Heart left ventricle (tissue), 16 donors: ENCODE data around the gene SLC23A3. TPM values are rescaled to one million over a fixed set of nuclear protein-coding genes. Genes with fewer than 3 reads are reported as not detected.

Experiments used
- ATAC-seq, 4 donors: fragments of 200-7000 bp; cut with Tn5 transposase; one replicate each; pipeline ENCODE4 v1.9.1; 2020 to 2022; ENCODE audit warnings: moderate library complexity in 4 of 4, mild to moderate bottlenecking in 3 of 4, moderate number of reproducible peaks in 1 of 4
- DNase-seq, 5 donors: peaks; one replicate each; pipeline ENCODE4 v3.0.0-alpha.2; 2020
- H3K27ac ChIP-seq, 12 donors: fragments of 200-600 bp; sonication (generic) in 4 of 12; one replicate each; pipeline versions ENCODE4 v1.5.0 to v1.8.0; 2016 to 2022; ENCODE audit warnings: mild to moderate bottlenecking in 2 of 12
- H3K27me3 ChIP-seq, 9 donors: fragments of 200-600 bp; sonication (generic) in 2 of 9; one replicate each; pipeline versions ENCODE4 v1.5.1 to v1.8.0; 2016 to 2022; ENCODE audit warnings: mild to moderate bottlenecking in 3 of 9
- H3K36me3 ChIP-seq, 9 donors: fragments of 200-600 bp; sonication (generic) in 2 of 9; one replicate each; pipeline versions ENCODE4 v1.5.0 to v1.8.0; 2018 to 2022; ENCODE audit warnings: mild to moderate bottlenecking in 2 of 9
- H3K4me1 ChIP-seq, 12 donors: fragments of 200-600 bp; sonication (generic) in 4 of 12; one replicate each; pipeline versions ENCODE4 v1.5.0 to v1.8.0; 2016 to 2022; ENCODE audit warnings: mild to moderate bottlenecking in 3 of 12
- H3K4me3 ChIP-seq, 12 donors: fragments of 200-600 bp; sonication (generic) in 4 of 12; one replicate each; pipeline versions ENCODE4 v1.5.0 to v1.8.0; 2017 to 2022; ENCODE audit warnings: mild to moderate bottlenecking in 9 of 12, moderate library complexity in 4 of 12
- H3K9me3 ChIP-seq, 12 donors: fragments of 200-600 bp; sonication (generic) in 4 of 12; one replicate each; pipeline versions ENCODE4 v1.5.0 to v1.8.0; 2016 to 2022; ENCODE audit warnings: mild to moderate bottlenecking in 1 of 12
- CTCF ChIP-seq, 12 donors: fragments of 200-600 bp; sonication (generic) in 4 of 12; IDR thresholded peaks; one replicate each; pipeline versions ENCODE4 v1.5.0 to v1.8.0; 2018 to 2022; ENCODE audit warnings: antibody characterized with exemption in 12 of 12, mild to moderate bottlenecking in 5 of 12
- POLR2A ChIP-seq, 2 donors: fragments of 450-650 bp; IDR thresholded peaks; one replicate each; pipeline ENCODE4 v1.6.1; 2017; ENCODE audit warnings: antibody characterized with exemption in 2 of 2, mild to moderate bottlenecking in 2 of 2, moderate library complexity in 2 of 2
- WGBS, 4 donors: extraction: QIAGEN DNeasy Blood & Tissue Kit in 2 of 4; methylation state at CpG; one replicate each; pipeline versions ENCODE4 v1.1.5 to v1.1.7; 2013 to 2018; 5-methylcytosine and 5-hydroxymethylcytosine counted together
- intact Hi-C, 10 donors: fragments of 100-400 bp; cut with DNase I; formaldehyde crosslinking; loops; one replicate each; pipeline versions ENCODE4 v1.11.1 to v1.14.2; 2022
- polyA plus RNA-seq, 2 donors: library from polyadenylated mRNA; stranded (reverse); fragments of 200-250 nt; gene quantifications; one replicate each; pipeline ENCODE4 v1.2.3, GENCODE V29; 2013
- total RNA-seq, 9 donors: library from RNA; depleted of rRNA in 2 of 9; stranded (reverse); fragments of >200 nt in 2 of 9; fragmentation: NEBNext Ultra II Directional in 3 of 9; extraction: Animal tissue kit (Norgen Biotek cat#: 25700) in 3 of 9; gene quantifications; one replicate each; pipeline versions ENCODE4 v1.1.0 to v1.2.4, GENCODE V29; 2016 to 2023
- donor health status: ischemic (EF 13 %, LVEDD 7.1; RV severe dilation, severe dysfunction).
- donor health status: healthy with polysubstance abuse.
- donor health status: DM: no; HTN: yes; CAD: no.
- donor health status: DM: no; HTN: no; CAD: no.
- donor health status: ischemic (EF 25% LVEDD 6.9; RV normal size, moderate dysfunction).
- donor health status: ischemic (EF 25% LVEDD 5.7; RV mildly dilated, moderate dysfunction).
- donor health status: healthy.
- donor health status: DM: yes; HTN: yes; CAD: no.
- donor health status: ischemic (EF 35%, LVEDD 5.7; RV mildly dilated, moderate dysfunction).
- donor health status: nonischemic (EF 11% LVEDD 7.7; RV severe dilation, severe dysfunction).
- donor health status: DM: yes; HTN: yes; CAD: no.
- donor health status: PGD.
- donor health status: ischemic (EF 29% LVEDD 5.4; RV normal size, mild dysfunction).
- donor health status: nonischemic (EF 23%, LVEDD 6.1; RV moderate dilation, normal function).

The SLC23A3 gene
- total and polyA plus RNA-seq, 11 donors = 0.12 to 0.92 (median 0.44) TPM; not detected in 1

DNA sequence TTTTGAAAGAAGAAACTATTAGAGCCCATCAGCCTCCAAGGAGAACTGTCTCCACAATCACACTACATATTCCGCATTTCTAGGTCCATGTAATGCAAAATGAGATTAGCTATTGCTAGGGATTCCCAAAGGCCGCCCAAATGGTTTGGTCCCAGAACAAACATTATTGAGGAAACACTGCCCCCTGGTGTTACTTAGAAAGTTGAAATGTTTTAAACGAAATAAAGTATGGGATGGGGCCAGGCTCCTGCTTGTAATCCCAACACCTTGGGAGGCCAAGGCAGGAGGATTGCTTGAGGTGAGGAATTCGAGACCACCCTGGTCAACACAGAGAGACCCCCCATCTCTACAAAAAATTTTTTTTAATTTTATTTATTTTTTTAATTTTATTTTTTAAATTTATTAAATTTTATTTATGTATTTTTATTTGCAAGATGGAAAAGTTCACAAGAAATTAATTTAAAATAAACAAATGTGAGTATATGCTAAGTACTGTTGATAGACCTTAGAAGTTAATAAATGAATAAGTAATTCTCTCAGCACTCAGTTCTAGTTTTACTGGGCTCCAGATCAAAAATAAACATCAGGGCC, 14.7 kb downstream of the SLC23A3 start:
- H3K4me3 ChIP-seq = no peak overlapping the region
- WGBS, 4 donors = 13 to 16% (median 14%) methylated on average over 4 of the region's 4 CpGs
- H3K36me3 ChIP-seq = peaks cover 0 to 63% (median 49%) of the 10 kb centered on the region in 9 donors
- ATAC-seq = peak in 3 of 4 donors; percentile 51 to 64 (median 61)
- no peak overlapping the region for H3K27ac ChIP-seq
- H3K4me1 ChIP-seq = peaks cover 0 to 9% (median 6%) of the 10 kb centered on the region in 12 donors
- intact Hi-C loops = loop anchor here in 9 of 10 donors (1.0 to 10.0 kb wide), 9 partner anchors 83 to 300 kb away; partner anchors contain the start of genes CRYBA2 (in 3 of the 9) and WNT6 (in 1 of the 9)
- H3K27me3 ChIP-seq = no peaks in the 10 kb centered on the region
- peak in 2 of 5 donors; percentile 33 for DNase-seq
- TF ChIP-seq CTCF (IDR thresholded peaks at IDR 0.05) (peak; percentile 49 to 76 (median 64)), POLR2A (IDR thresholded peaks at IDR 0.05) (no peak)
- no peaks in the 10 kb centered on the region for H3K9me3 ChIP-seq

DNA sequence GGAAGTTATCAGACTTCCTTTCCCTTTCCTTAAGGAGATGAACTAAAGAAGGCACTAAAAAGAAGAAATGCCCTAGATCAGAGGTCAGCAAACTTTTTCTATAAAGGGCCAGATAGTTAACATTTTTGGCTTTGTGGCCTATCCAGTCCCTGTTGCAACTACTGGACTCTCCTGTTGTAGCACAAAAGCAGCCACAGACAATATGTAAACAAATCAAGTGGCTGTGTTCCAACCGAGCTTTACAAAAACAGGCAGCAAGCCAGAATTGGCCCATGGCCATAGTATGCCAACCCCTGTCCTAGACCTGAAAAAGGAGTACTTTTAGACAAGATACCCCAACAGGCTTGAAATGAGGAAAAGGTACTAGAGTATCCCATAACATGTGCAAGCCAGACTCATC, 20.2 kb downstream of the SLC23A3 start:
- ATAC-seq (no peak), DNase-seq (no peak)
- Histone ChIP-seq H3K27me3 (no peaks in the 10 kb centered on the region), H3K9me3 (no peaks in the 10 kb centered on the region), H3K4me3 (no peak overlapping the region), H3K27ac (no peak overlapping the region), H3K36me3 (peaks cover 0 to 83% (median 65%) of the 10 kb centered on the region in 9 donors), H3K4me1 (peaks cover 0 to 9% (median 0%) of the 10 kb centered on the region in 12 donors)
- intact Hi-C loops = loop anchor here in 7 of 10 donors (5.0 to 10.0 kb wide), 6 partner anchors 92 to 295 kb away; partner anchors contain the start of genes CRYBA2 (in 3 of the 7) and WNT6 (in 1 of the 7)
- 7 to 41% (median 26%) methylated on average over 1 of the region's 1 CpG for WGBS, 4 donors
- TF ChIP-seq POLR2A (IDR thresholded peaks at IDR 0.05) (no peak), CTCF (IDR thresholded peaks at IDR 0.05) (no peak)

- Histone ChIP-seq H3K4me1 (no peaks in the 10 kb centered on the region), H3K4me3 (no peak overlapping the region), H3K27me3 (no peaks in the 10 kb centered on the region), H3K36me3 (peaks cover 0 to 83% (median 63%) of the 10 kb centered on the region in 9 donors), H3K27ac (no peak overlapping the region), H3K9me3 (peaks cover 0 to 3% (median 0%) of the 10 kb centered on the region in 12 donors)
- 92 to 95% (median 94%) methylated on average over 6 of the region's 6 CpGs for WGBS, 4 donors
- TF ChIP-seq POLR2A (IDR thresholded peaks at IDR 0.05) = no peak
- TF ChIP-seq CTCF (IDR thresholded peaks at IDR 0.05) = no peak
- DNase-seq = no peak
- no peak for ATAC-seq
- intact Hi-C loops = no loop called here
Measured at GRCh38 chr2:219142329-219142728, 27.5 kb downstream of the SLC23A3 start.

- H3K27ac ChIP-seq = no peak overlapping the region
- TF ChIP-seq POLR2A (IDR thresholded peaks at IDR 0.05) = no peak
- TF ChIP-seq CTCF (IDR thresholded peaks at IDR 0.05) = no peak
- no peak for DNase-seq
- no peak for ATAC-seq
- 96 to 97% (median 96%) methylated on average over 3 of the region's 3 CpGs for WGBS, 4 donors
- no peaks in the 10 kb centered on the region for H3K4me1 ChIP-seq
- H3K9me3 ChIP-seq = peaks cover 0 to 3% (median 0%) of the 10 kb centered on the region in 12 donors
- intact Hi-C loops = no loop called here
- no peaks in the 10 kb centered on the region for H3K27me3 ChIP-seq
- H3K4me3 ChIP-seq = no peak overlapping the region
- peaks cover 0 to 70% (median 48%) of the 10 kb centered on the region in 9 donors for H3K36me3 ChIP-seq
Measured at GRCh38 chr2:219140722-219141121, 29.1 kb downstream of the SLC23A3 start.
